Neuron (in vitro differentiated cells): ENCODE measurements around the gene LGSN.
"Not testable (repeated sequence)": the region's sequence is repeated elsewhere in the genome, so short reads cannot be mapped to it uniquely, and the experiment has no call there.

Experiments
- H2AFZ ChIP-seq: one replicate; pipeline ENCODE4 v1.6.1; 2013; ENCODE audit warnings: low read depth, mild to moderate bottlenecking, inconsistent platforms, low read length, moderate library complexity
- H3K27me3 ChIP-seq: one replicate; pipeline ENCODE4 v1.6.1; 2013; ENCODE audit warnings: low read length; ENCODE audit not compliant: insufficient read depth
- H3K36me3 ChIP-seq: one replicate; pipeline ENCODE4 v1.6.1; 2013; ENCODE audit warnings: low read length; ENCODE audit not compliant: insufficient read depth
- H3K4me1 ChIP-seq: one replicate; pipeline ENCODE4 v1.6.1; 2013; ENCODE audit warnings: low read length; ENCODE audit not compliant: insufficient read depth
- H3K4me3 ChIP-seq: 2 replicates; pipeline ENCODE4 v1.5.1; 2013; ENCODE audit warnings: mild to moderate bottlenecking, low read length, moderate library complexity
- H3K9me3 ChIP-seq: one replicate; pipeline ENCODE4 v1.6.1; 2013; ENCODE audit warnings: low read length

The LGSN gene

GRCh38 chr6:63319939-63320338 is at the start of gene LGSN:
Gene LGSN (minus strand): TSS chr6:63319983. CDS start chr6:63319943, 40 bp downstream.
- no peaks in the 10 kb centered on the region for H3K4me1 ChIP-seq
- H3K4me3 ChIP-seq = no peak within 1 kb of the TSS
- no peaks in the 10 kb centered on the region for H3K27me3 ChIP-seq
- H3K36me3 ChIP-seq = no peaks in the 10 kb centered on the region
- no peak within 1 kb of the TSS for H2AFZ ChIP-seq
- H3K9me3 ChIP-seq = no peaks in the 10 kb centered on the region

GRCh38 chr6:63368347-63368746 is 48.6 kb upstream of the LGSN start:
- H3K4me1 ChIP-seq = no peaks in the 10 kb centered on the region
- no peaks in the 10 kb centered on the region for H3K27me3 ChIP-seq

GRCh38 chr6:63362500-63363120 is 42.8 kb upstream of the LGSN start:
- H3K27me3 ChIP-seq = not testable (repeated sequence)

More at GRCh38 chr6:63368347-63368746, 48.6 kb upstream of the LGSN start:
- Histone ChIP-seq H3K36me3 (no peaks in the 10 kb centered on the region), H3K9me3 (no peaks in the 10 kb centered on the region), H2AFZ (no peak overlapping the region), H3K4me3 (no peak overlapping the region)

GRCh38 chr6:63357384-63357783 is 37.6 kb upstream of the LGSN start:
- H3K4me3 ChIP-seq, H3K9me3 ChIP-seq, H2AFZ ChIP-seq, H3K36me3 ChIP-seq, H3K27me3 ChIP-seq, H3K4me1 ChIP-seq: not testable (repeated sequence)

More at GRCh38 chr6:63362500-63363120, 42.8 kb upstream of the LGSN start:
- H3K9me3 ChIP-seq, H3K4me1 ChIP-seq, H2AFZ ChIP-seq, H3K36me3 ChIP-seq, H3K4me3 ChIP-seq: not testable (repeated sequence)

- Histone ChIP-seq H3K36me3 (no peaks in the 10 kb centered on the region), H3K4me3 (no peak overlapping the region), H2AFZ (no peak overlapping the region), H3K4me1 (no peaks in the 10 kb centered on the region), H3K9me3 (no peaks in the 10 kb centered on the region), H3K27me3 (no peaks in the 10 kb centered on the region)
These were observed 35.8 kb upstream of the LGSN start for GRCh38 chr6:63355632-63356031.

- Histone ChIP-seq H3K36me3 (no peaks in the 10 kb centered on the region), H2AFZ (no peak overlapping the region), H3K4me3 (no peak overlapping the region), H3K27me3 (no peaks in the 10 kb centered on the region), H3K4me1 (no peaks in the 10 kb centered on the region), H3K9me3 (no peaks in the 10 kb centered on the region)
These were observed 33.5 kb upstream of the LGSN start for GRCh38 chr6:63353286-63353630.

- Histone ChIP-seq H3K27me3 (no peaks in the 10 kb centered on the region), H3K4me1 (no peaks in the 10 kb centered on the region), H2AFZ (no peak overlapping the region), H3K36me3 (no peaks in the 10 kb centered on the region), H3K9me3 (no peaks in the 10 kb centered on the region), H3K4me3 (no peak overlapping the region)
These were observed 32.9 kb upstream of the LGSN start for GRCh38 chr6:63352544-63353285.

GRCh38 chr6:63352069-63352543 is 32.3 kb upstream of the LGSN start:
- Histone ChIP-seq H3K4me3 (no peak overlapping the region), H3K4me1 (no peaks in the 10 kb centered on the region), H3K36me3 (no peaks in the 10 kb centered on the region), H3K9me3 (no peaks in the 10 kb centered on the region), H2AFZ (no peak overlapping the region), H3K27me3 (no peaks in the 10 kb centered on the region)

GRCh38 chr6:63349401-63349800 is 29.6 kb upstream of the LGSN start:
- Histone ChIP-seq H3K36me3 (no peaks in the 10 kb centered on the region), H3K4me1 (no peaks in the 10 kb centered on the region), H3K27me3 (no peaks in the 10 kb centered on the region), H3K4me3 (no peak overlapping the region), H3K9me3 (no peaks in the 10 kb centered on the region), H2AFZ (no peak overlapping the region)

- no peaks in the 10 kb centered on the region for H3K9me3 ChIP-seq
- H3K4me3 ChIP-seq = no peak overlapping the region
- H2AFZ ChIP-seq = no peak overlapping the region
- no peaks in the 10 kb centered on the region for H3K4me1 ChIP-seq
- H3K36me3 ChIP-seq = no peaks in the 10 kb centered on the region
- no peaks in the 10 kb centered on the region for H3K27me3 ChIP-seq
These were observed 29.1 kb upstream of the LGSN start for GRCh38 chr6:63348836-63349235.

- H3K27me3 ChIP-seq = no peaks in the 10 kb centered on the region
- no peaks in the 10 kb centered on the region for H3K9me3 ChIP-seq
- no peaks in the 10 kb centered on the region for H3K4me1 ChIP-seq
- no peak overlapping the region for H2AFZ ChIP-seq
- no peaks in the 10 kb centered on the region for H3K36me3 ChIP-seq
- H3K4me3 ChIP-seq = no peak overlapping the region
These were observed 27.8 kb upstream of the LGSN start for GRCh38 chr6:63347599-63347998.

- H3K27me3 ChIP-seq = no peaks in the 10 kb centered on the region
- H3K9me3 ChIP-seq = no peaks in the 10 kb centered on the region
- H3K36me3 ChIP-seq = no peaks in the 10 kb centered on the region
- no peak overlapping the region for H3K4me3 ChIP-seq
- no peak overlapping the region for H2AFZ ChIP-seq
- no peaks in the 10 kb centered on the region for H3K4me1 ChIP-seq
These were observed 26.5 kb upstream of the LGSN start for GRCh38 chr6:63346217-63346835.

GRCh38 chr6:63340351-63340750 is 20.6 kb upstream of the LGSN start:
- Histone ChIP-seq H3K4me3 (no peak overlapping the region), H3K4me1 (no peaks in the 10 kb centered on the region)

More at GRCh38 chr6:63340351-63340750, 20.6 kb upstream of the LGSN start:
- no peaks in the 10 kb centered on the region for H3K27me3 ChIP-seq
- no peaks in the 10 kb centered on the region for H3K36me3 ChIP-seq
- no peaks in the 10 kb centered on the region for H3K9me3 ChIP-seq
- H2AFZ ChIP-seq = no peak overlapping the region
